ENCODE data around the gene GABRP. TPM values are rescaled to one million over a fixed set of nuclear protein-coding genes. Genes with fewer than 3 reads are reported as not detected.
"Not testable (repeated sequence)": the region's sequence is repeated elsewhere in the genome, so short reads cannot be mapped to it uniquely, and the experiment has no call there.

The GABRP gene
- total RNA-seq, 1 experiment from 2014 or later, result not detected

GRCh38 chr5:170752257-170753215, 31.0 kb upstream of the GABRP start:
- DNase-seq (ENCODE audit: low read depth), result peak; percentile 42
- in situ Hi-C loops (cut with HindIII; ENCODE audit: low pct_unique_long_range_greater_than_20kb, low sequenced_read_pairs), result no loop called here

- in situ Hi-C loops (cut with HindIII; ENCODE audit: low pct_unique_long_range_greater_than_20kb, low sequenced_read_pairs), result no loop called here
- no peak for DNase-seq (ENCODE audit: low read depth)
These were observed 30.2 kb upstream of the GABRP start for GRCh38 chr5:170753311-170753710.

- in situ Hi-C loops (cut with HindIII; ENCODE audit: low pct_unique_long_range_greater_than_20kb, low sequenced_read_pairs); DNase-seq (ENCODE audit: low read depth): not testable (repeated sequence)
These were observed 29.0 kb upstream of the GABRP start for GRCh38 chr5:170754508-170754907.

GRCh38 chr5:170755679-170756456, 27.7 kb upstream of the GABRP start:
- in situ Hi-C loops (cut with HindIII; ENCODE audit: low pct_unique_long_range_greater_than_20kb, low sequenced_read_pairs), result no loop called here

GRCh38 chr5:170756691-170757090, 26.8 kb upstream of the GABRP start:
- in situ Hi-C loops (cut with HindIII; ENCODE audit: low pct_unique_long_range_greater_than_20kb, low sequenced_read_pairs), result no loop called here
- DNase-seq (ENCODE audit: low read depth), result no peak

More at GRCh38 chr5:170755679-170756456, 27.7 kb upstream of the GABRP start:
- DNase-seq (ENCODE audit: low read depth), result no peak

- peak; percentile 96 for DNase-seq (ENCODE audit: low read depth)
These were observed 26.3 kb upstream of the GABRP start for GRCh38 chr5:170757182-170757601.

GRCh38 chr5:170757669-170758068, 25.9 kb upstream of the GABRP start:
- in situ Hi-C loops (cut with HindIII; ENCODE audit: low pct_unique_long_range_greater_than_20kb, low sequenced_read_pairs), result no loop called here
- DNase-seq (ENCODE audit: low read depth), result no peak

More at GRCh38 chr5:170757182-170757601, 26.3 kb upstream of the GABRP start:
- in situ Hi-C loops (cut with HindIII; ENCODE audit: low pct_unique_long_range_greater_than_20kb, low sequenced_read_pairs), result no loop called here

- in situ Hi-C loops (cut with HindIII; ENCODE audit: low pct_unique_long_range_greater_than_20kb, low sequenced_read_pairs), result no loop called here
- no peak for DNase-seq (ENCODE audit: low read depth)
These were observed 25.0 kb upstream of the GABRP start for GRCh38 chr5:170758481-170758880.

- DNase-seq (ENCODE audit: low read depth), result no peak
- in situ Hi-C loops (cut with HindIII; ENCODE audit: low pct_unique_long_range_greater_than_20kb, low sequenced_read_pairs), result no loop called here
These were observed 23.4 kb upstream of the GABRP start for GRCh38 chr5:170760113-170760512.

GRCh38 chr5:170761048-170761707, 22.3 kb upstream of the GABRP start:
- in situ Hi-C loops (cut with HindIII; ENCODE audit: low pct_unique_long_range_greater_than_20kb, low sequenced_read_pairs), result no loop called here
- DNase-seq (ENCODE audit: low read depth), result no peak

- in situ Hi-C loops (cut with HindIII; ENCODE audit: low pct_unique_long_range_greater_than_20kb, low sequenced_read_pairs), result no loop called here
- DNase-seq (ENCODE audit: low read depth), result no peak
These were observed 21.8 kb upstream of the GABRP start for GRCh38 chr5:170761708-170762066.

GRCh38 chr5:170762298-170762697, 21.2 kb upstream of the GABRP start:
- DNase-seq (ENCODE audit: low read depth); in situ Hi-C loops (cut with HindIII; ENCODE audit: low pct_unique_long_range_greater_than_20kb, low sequenced_read_pairs): not testable (repeated sequence)

- DNase-seq (ENCODE audit: low read depth); in situ Hi-C loops (cut with HindIII; ENCODE audit: low pct_unique_long_range_greater_than_20kb, low sequenced_read_pairs): not testable (repeated sequence)
These were observed 17.7 kb upstream of the GABRP start for GRCh38 chr5:170765868-170766267.

- in situ Hi-C loops (cut with HindIII; ENCODE audit: low pct_unique_long_range_greater_than_20kb, low sequenced_read_pairs), result no loop called here
These were observed 14.3 kb upstream of the GABRP start for GRCh38 chr5:170769246-170769645.

GRCh38 chr5:170769898-170770416, 13.6 kb upstream of the GABRP start:
- in situ Hi-C loops (cut with HindIII; ENCODE audit: low pct_unique_long_range_greater_than_20kb, low sequenced_read_pairs), result no loop called here
- DNase-seq (ENCODE audit: low read depth), result no peak

More at GRCh38 chr5:170769246-170769645, 14.3 kb upstream of the GABRP start:
- no peak for DNase-seq (ENCODE audit: low read depth)

GRCh38 chr5:170771496-170771895, 12.0 kb upstream of the GABRP start:
- in situ Hi-C loops (cut with HindIII; ENCODE audit: low pct_unique_long_range_greater_than_20kb, low sequenced_read_pairs), result no loop called here
- no peak for DNase-seq (ENCODE audit: low read depth)

GRCh38 chr5:170773024-170773985, 10.2 kb upstream of the GABRP start:
- no peak for DNase-seq (ENCODE audit: low read depth)
- in situ Hi-C loops (cut with HindIII; ENCODE audit: low pct_unique_long_range_greater_than_20kb, low sequenced_read_pairs), result no loop called here

Measured in Caki2 (cell line).